Measurements from ENCODE around the gene ASB13. TPM values are rescaled to one million over a fixed set of nuclear protein-coding genes. Genes with fewer than 3 reads are reported as not detected.

The ASB13 gene
- total RNA-seq, 1 donor from 2014 or later = 9.0 TPM

GRCh38 chr10:5609952-5610616 is 56.3 kb downstream of the ASB13 start:
- intact Hi-C loops (cut with micrococcal nuclease) = no loop called here

- intact Hi-C loops (cut with micrococcal nuclease) = no loop called here
Observed at GRCh38 chr10:5608608-5609220, 57.7 kb downstream of the ASB13 start.

- intact Hi-C loops (cut with micrococcal nuclease) = no loop called here
Observed at GRCh38 chr10:5607594-5607993, 58.8 kb downstream of the ASB13 start.

GRCh38 chr10:5606864-5607263 is 59.5 kb downstream of the ASB13 start:
- intact Hi-C loops (cut with micrococcal nuclease) = no loop called here

- intact Hi-C loops (cut with micrococcal nuclease) = no loop called here
Observed at GRCh38 chr10:5606321-5606720, 60.1 kb downstream of the ASB13 start.

- intact Hi-C loops (cut with micrococcal nuclease) = no loop called here
Observed at GRCh38 chr10:5604961-5605360, 61.4 kb downstream of the ASB13 start.

GRCh38 chr10:5604236-5604925 is 62.0 kb downstream of the ASB13 start:
- intact Hi-C loops (cut with micrococcal nuclease) = no loop called here

- intact Hi-C loops (cut with micrococcal nuclease) = no loop called here
Observed at GRCh38 chr10:5603848-5604170, 62.6 kb downstream of the ASB13 start.

- intact Hi-C loops (cut with micrococcal nuclease) = no loop called here
Observed at GRCh38 chr10:5603091-5603847, 63.1 kb downstream of the ASB13 start.

GRCh38 chr10:5601826-5602495 is 64.4 kb downstream of the ASB13 start:
- intact Hi-C loops (cut with micrococcal nuclease) = no loop called here

- intact Hi-C loops (cut with micrococcal nuclease) = no loop called here
Observed at GRCh38 chr10:5600908-5601307, 65.5 kb downstream of the ASB13 start.

GRCh38 chr10:5599613-5600520 is 66.5 kb downstream of the ASB13 start:
- intact Hi-C loops (cut with micrococcal nuclease) = no loop called here

GRCh38 chr10:5598085-5598690 is 68.2 kb downstream of the ASB13 start:
- intact Hi-C loops (cut with micrococcal nuclease) = no loop called here

GRCh38 chr10:5596611-5597341 is 69.6 kb downstream of the ASB13 start:
- intact Hi-C loops (cut with micrococcal nuclease) = no loop called here

- intact Hi-C loops (cut with micrococcal nuclease) = no loop called here
Observed at GRCh38 chr10:5595994-5596471, 70.4 kb downstream of the ASB13 start.

GRCh38 chr10:5595591-5595990 is 70.8 kb downstream of the ASB13 start:
- intact Hi-C loops (cut with micrococcal nuclease) = no loop called here

GRCh38 chr10:5595095-5595494 is 71.3 kb downstream of the ASB13 start:
- intact Hi-C loops (cut with micrococcal nuclease) = no loop called here

- intact Hi-C loops (cut with micrococcal nuclease) = no loop called here
Observed at GRCh38 chr10:5594271-5595049, 71.9 kb downstream of the ASB13 start.

All from T-helper 2 cell treated with Interferon-gamma antibody and Interleukin-4, amounts not matched to agents 100 ng/mL and 5 ng/mL, for 36 hours (primary cell).